ENCODE data around the gene CCSER1. TPM values are rescaled to one million over a fixed set of nuclear protein-coding genes. Genes with fewer than 3 reads are reported as not detected.

CCSER1 gene
- total RNA-seq, 4 donors from 2014 or later, result 4.0 to 6.0 (median 4.8) TPM

DNA sequence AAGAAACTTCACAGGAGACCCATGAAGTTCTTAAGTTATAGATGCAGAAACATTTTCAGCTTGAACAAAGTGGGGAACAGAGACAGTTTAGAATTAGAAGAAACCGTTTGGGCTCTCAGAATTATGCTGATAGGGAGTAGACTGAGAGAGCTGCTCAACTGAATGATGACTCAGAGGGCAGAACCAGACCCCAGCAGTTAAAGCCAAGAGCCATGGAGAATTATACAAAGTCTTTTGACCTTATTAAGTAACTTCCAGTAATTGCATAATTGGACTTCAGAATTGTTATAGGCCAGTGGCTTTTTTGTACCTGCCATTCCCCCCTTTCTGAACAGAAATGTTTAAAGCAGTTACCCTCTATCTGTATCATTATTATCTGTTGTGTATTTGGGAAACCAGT is 642.1 kb downstream of the CCSER1 start:
- Histone ChIP-seq H3K4me1 (no peaks in the 10 kb centered on the region), H3K27me3 (no peaks in the 10 kb centered on the region), H3K27ac (no peak overlapping the region), H3K4me3 (no peak overlapping the region), H3K36me3 (no peaks in the 10 kb centered on the region), H3K9me3 (no peaks in the 10 kb centered on the region)
- no peak for TF ChIP-seq POLR2A (IDR thresholded peaks at IDR 0.05)
- TF ChIP-seq, protein P1, sequence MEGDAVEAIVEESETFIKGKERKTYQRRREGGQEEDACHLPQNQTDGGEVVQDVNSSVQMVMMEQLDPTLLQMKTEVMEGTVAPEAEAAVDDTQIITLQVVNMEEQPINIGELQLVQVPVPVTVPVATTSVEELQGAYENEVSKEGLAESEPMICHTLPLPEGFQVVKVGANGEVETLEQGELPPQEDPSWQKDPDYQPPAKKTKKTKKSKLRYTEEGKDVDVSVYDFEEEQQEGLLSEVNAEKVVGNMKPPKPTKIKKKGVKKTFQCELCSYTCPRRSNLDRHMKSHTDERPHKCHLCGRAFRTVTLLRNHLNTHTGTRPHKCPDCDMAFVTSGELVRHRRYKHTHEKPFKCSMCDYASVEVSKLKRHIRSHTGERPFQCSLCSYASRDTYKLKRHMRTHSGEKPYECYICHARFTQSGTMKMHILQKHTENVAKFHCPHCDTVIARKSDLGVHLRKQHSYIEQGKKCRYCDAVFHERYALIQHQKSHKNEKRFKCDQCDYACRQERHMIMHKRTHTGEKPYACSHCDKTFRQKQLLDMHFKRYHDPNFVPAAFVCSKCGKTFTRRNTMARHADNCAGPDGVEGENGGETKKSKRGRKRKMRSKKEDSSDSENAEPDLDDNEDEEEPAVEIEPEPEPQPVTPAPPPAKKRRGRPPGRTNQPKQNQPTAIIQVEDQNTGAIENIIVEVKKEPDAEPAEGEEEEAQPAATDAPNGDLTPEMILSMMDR (IDR thresholded peaks at IDR 0.05), result no peak
- no peak for TF ChIP-seq EP300 (IDR thresholded peaks at IDR 0.05)
- 71 to 74% methylated on average over 1 of the region's 1 CpG for WGBS, 2 donors
- DNase-seq (ENCODE audit: low spot score in 2 of 2), result no peak

DNA sequence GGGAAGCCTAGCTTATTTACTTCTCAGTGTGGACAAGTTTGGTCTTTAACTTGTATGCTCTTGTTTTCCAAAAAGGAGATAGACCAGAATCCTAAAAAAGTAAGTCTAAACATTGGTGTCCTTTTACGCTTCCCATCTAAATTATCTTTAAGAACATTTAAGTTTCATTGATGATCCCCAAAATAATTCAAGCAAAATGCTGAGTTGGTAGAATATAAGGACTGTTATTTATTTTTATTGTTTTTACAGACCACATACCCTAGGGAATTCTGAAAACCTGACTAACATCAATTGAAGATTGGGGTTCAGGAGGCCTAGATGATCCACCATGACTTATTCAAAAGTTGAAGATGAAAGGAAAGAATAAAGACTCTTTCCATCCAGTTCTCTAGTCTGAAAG is 653.0 kb downstream of the CCSER1 start:
- 96 to 98% methylated on average over 1 of the region's 1 CpG for WGBS, 2 donors
- Histone ChIP-seq H3K36me3 (no peaks in the 10 kb centered on the region), H3K9me3 (no peaks in the 10 kb centered on the region), H3K27me3 (no peaks in the 10 kb centered on the region), H3K27ac (no peak overlapping the region), H3K4me3 (no peak overlapping the region), H3K4me1 (no peaks in the 10 kb centered on the region)
- TF ChIP-seq, protein P1 (IDR thresholded peaks at IDR 0.05), result no peak
- DNase-seq (ENCODE audit: low spot score in 2 of 2), result no peak

DNA sequence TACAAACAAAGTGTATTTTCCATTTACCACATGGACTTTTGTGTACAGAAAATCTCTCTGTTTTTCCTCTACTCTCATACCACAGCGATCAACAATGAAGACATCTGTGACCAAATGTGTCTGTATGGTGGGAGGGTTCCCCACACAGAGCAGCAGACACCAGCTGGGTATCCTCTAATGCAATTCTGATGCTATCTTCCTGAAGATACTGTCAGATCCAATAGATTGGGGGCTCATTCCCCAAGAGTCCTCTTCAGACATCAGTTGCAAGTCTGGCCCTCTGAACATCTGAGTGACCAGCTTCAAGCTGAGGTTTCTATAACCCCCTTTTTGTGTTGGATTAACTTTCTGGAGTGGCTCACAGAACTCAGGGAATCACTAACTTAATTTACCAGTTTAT is 659.4 kb downstream of the CCSER1 start:
- Histone ChIP-seq H3K27me3 (no peaks in the 10 kb centered on the region), H3K36me3 (no peaks in the 10 kb centered on the region), H3K4me3 (no peak overlapping the region), H3K9me3 (no peaks in the 10 kb centered on the region), H3K4me1 (no peaks in the 10 kb centered on the region), H3K27ac (no peak overlapping the region)
- WGBS, 2 donors, result 81 to 95% methylated on average over 1 of the region's 1 CpG
- no peak for DNase-seq (ENCODE audit: low spot score in 2 of 2)
- no peak for TF ChIP-seq EP300 (IDR thresholded peaks at IDR 0.05)
- TF ChIP-seq POLR2A (IDR thresholded peaks at IDR 0.05), result no peak
- TF ChIP-seq, protein P1 (IDR thresholded peaks at IDR 0.05), result no peak

DNA sequence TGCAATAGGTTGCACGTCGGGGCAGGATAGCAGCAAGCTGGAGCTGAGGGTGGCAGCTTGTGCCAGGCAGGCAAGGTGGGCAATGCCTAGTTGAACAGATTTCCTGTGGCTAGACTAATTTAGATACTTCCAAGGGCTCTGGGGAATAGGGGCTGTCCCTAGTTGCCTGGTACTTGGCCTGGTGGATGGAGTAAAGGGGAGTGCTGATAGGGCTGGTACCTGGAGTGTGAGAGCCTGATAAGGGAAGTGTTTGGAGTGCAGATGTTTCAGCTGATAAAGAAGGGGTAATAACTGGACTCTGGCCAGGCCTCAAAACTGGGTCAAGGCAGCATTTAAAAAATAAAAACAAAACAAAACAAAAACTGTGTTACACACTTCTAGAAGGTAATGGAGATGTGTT is 665.5 kb downstream of the CCSER1 start:
- WGBS, 2 donors, result 95% methylated on average over 2 of the region's 2 CpGs
- Histone ChIP-seq H3K4me3 (no peak overlapping the region), H3K27ac (no peak overlapping the region), H3K27me3 (no peaks in the 10 kb centered on the region), H3K36me3 (no peaks in the 10 kb centered on the region), H3K9me3 (peaks cover 0 to 5% (median 0%) of the 10 kb centered on the region in 4 donors), H3K4me1 (no peaks in the 10 kb centered on the region)
- TF ChIP-seq, protein P1 (IDR thresholded peaks at IDR 0.05), result no peak
- TF ChIP-seq EP300 (IDR thresholded peaks at IDR 0.05), result no peak
- no peak for TF ChIP-seq POLR2A (IDR thresholded peaks at IDR 0.05)
- no peak for DNase-seq (ENCODE audit: low spot score in 2 of 2)

DNA sequence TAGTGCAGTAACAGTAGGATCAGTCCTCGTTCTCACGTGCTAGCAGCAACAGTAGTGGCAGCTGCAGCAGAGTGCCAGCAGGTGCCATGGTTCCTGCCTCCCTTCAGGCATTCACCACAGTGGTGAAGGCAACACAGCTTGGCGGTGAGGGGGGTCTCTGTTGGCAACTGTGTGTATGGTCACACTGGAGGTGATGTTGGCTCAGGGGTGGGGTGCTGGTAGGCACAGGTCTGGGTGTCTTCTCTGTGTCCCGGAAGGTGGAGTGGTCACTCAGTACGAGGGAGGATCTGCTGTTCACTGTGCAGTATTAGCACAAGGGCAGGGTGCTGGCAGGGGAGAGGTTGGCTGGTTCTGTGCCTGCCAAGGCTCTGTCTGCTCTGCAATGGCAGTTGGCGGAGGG is 671.8 kb downstream of the CCSER1 start:
- DNase-seq (ENCODE audit: low spot score in 2 of 2), result no peak
- WGBS, 2 donors, result 87 to 88% methylated on average over 6 of the region's 6 CpGs
- H3K36me3 ChIP-seq, result no peaks in the 10 kb centered on the region

More for the DNA sequence above, 671.8 kb downstream of the CCSER1 start:
- Histone ChIP-seq H3K4me3 (no peak overlapping the region), H3K27ac (no peak overlapping the region), H3K9me3 (peaks cover 0 to 13% (median 0%) of the 10 kb centered on the region in 4 donors), H3K27me3 (no peaks in the 10 kb centered on the region), H3K4me1 (no peaks in the 10 kb centered on the region)
- no peak for TF ChIP-seq POLR2A (IDR thresholded peaks at IDR 0.05)
- TF ChIP-seq EP300 (IDR thresholded peaks at IDR 0.05), result no peak
- TF ChIP-seq, protein P1 (IDR thresholded peaks at IDR 0.05), result no peak
